WTC11 (cell line): Measurements from ENCODE around the gene DAPK3.

ENCODE experiments used
- CBFB ChIP-seq: sonication (generic); formaldehyde crosslinking; IDR thresholded peaks from 2 replicates; pipeline ENCODE4 v1.8.1; 2022; ENCODE audit warnings: mild to moderate bottlenecking, low read depth, missing genetic modification reagents
- CREB1 ChIP-seq: sonication (generic); formaldehyde crosslinking; IDR thresholded peaks from 2 replicates; pipeline ENCODE4 v1.8.0; 2023; ENCODE audit warnings: mild to moderate bottlenecking, missing genetic modification reagents
- FOXK1 ChIP-seq: sonication (generic); formaldehyde crosslinking; IDR thresholded peaks from 2 replicates; pipeline ENCODE4 v1.8.0; 2022; ENCODE audit warnings: mild to moderate bottlenecking, moderate library complexity, missing genetic modification reagents
- HMGA2 ChIP-seq: fragments of 250-450 bp; sonication (Bioruptor Pico); IDR thresholded peaks from 2 replicates; pipeline ENCODE4 v1.4.0; 2021; ENCODE audit warnings: mild to moderate bottlenecking, moderate library complexity
- ZBTB43 ChIP-seq: sonication (generic); formaldehyde crosslinking; IDR thresholded peaks from 2 replicates; pipeline ENCODE4 v1.8.1; 2023; ENCODE audit warnings: mild to moderate bottlenecking, missing genetic modification reagents
- ZNF671 ChIP-seq: fragments of 250-450 bp; sonication (Bioruptor Pico); IDR thresholded peaks from 2 replicates; pipeline ENCODE4 v1.8.0; 2021; ENCODE audit warnings: mild to moderate bottlenecking
- TF ChIP-seq, protein P1 (sequence below): fragments of 200-600 bp; IDR thresholded peaks from 2 replicates; pipeline ENCODE4 v1.8.0; 2022; ENCODE audit warnings: antibody characterized with exemption

DNA sequence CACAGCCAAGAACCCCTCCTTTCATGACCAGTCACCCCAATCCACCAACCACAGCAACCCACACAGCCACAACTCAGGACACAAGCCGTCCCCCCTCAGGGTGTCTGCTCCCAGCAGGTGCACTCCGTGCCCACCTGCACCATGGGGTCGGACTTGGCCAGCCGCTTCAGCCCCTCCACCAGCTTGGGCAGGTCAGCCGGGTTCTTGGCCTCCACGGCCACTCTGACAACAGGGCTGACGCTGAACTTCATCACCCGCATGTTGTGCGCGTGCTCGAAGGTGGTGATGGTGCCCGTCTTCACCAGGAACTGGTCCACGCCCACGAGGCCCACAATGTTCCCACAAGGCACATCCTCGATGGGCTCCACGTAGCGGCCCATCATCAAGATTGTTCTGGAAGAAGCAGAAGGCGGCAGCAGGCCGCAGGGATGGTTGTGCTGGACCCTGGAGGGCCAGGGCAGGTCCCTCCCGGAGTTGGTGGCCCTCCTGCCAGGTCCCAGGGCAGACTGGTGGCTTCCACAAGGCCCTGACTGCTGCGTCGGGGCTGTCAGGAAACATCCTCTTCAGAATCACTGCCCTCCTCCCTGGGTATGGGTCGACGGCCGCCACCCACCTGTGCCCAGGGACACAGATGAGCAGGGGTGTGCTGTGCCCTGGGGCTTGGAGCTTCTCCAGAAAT is 8.9 kb upstream of the DAPK3 start:
- TF ChIP-seq, protein P1, sequence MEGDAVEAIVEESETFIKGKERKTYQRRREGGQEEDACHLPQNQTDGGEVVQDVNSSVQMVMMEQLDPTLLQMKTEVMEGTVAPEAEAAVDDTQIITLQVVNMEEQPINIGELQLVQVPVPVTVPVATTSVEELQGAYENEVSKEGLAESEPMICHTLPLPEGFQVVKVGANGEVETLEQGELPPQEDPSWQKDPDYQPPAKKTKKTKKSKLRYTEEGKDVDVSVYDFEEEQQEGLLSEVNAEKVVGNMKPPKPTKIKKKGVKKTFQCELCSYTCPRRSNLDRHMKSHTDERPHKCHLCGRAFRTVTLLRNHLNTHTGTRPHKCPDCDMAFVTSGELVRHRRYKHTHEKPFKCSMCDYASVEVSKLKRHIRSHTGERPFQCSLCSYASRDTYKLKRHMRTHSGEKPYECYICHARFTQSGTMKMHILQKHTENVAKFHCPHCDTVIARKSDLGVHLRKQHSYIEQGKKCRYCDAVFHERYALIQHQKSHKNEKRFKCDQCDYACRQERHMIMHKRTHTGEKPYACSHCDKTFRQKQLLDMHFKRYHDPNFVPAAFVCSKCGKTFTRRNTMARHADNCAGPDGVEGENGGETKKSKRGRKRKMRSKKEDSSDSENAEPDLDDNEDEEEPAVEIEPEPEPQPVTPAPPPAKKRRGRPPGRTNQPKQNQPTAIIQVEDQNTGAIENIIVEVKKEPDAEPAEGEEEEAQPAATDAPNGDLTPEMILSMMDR, result no peak
- TF ChIP-seq ZNF671 (CRISPR knock-in tag), result no peak
- TF ChIP-seq HMGA2 (CRISPR knock-in tag), result no peak
- TF ChIP-seq FOXK1 (CRISPR knock-in tag), result no peak
- no peak for TF ChIP-seq ZBTB43
- no peak for TF ChIP-seq CBFB
- TF ChIP-seq CREB1, result no peak
